PC-3 (cell line): ENCODE data around the gene KLHL12. TPM values are rescaled to one million over a fixed set of nuclear protein-coding genes. Genes with fewer than 3 reads are reported as not detected.

Experiments used
- ATAC-seq: fragments of 200-7000 bp; cut with Tn5 transposase; 2 replicates; pipeline ENCODE4 v1.9.1; 2020; ENCODE audit warnings: mild to moderate bottlenecking, moderate library complexity
- BruUV-seq: library from RNA; stranded (reverse); fragments of 400-500 nt; replicated peaks from 2 replicates; lab custom pipeline; 2021; lab: Mats Ljungman, UMichigan
- CTCF ChIA-PET: fragments of 300-600 bp; sonication (Branson Sonifier 250); formaldehyde crosslinking; loops from one replicate; lab custom pipeline; 2022; ENCODE audit warnings: antibody characterized with exemption; lab: Charles Lee
- POLR2A ChIA-PET: fragments of 300-600 bp; sonication (Branson Sonifier 250); formaldehyde crosslinking; loops from one replicate; lab custom pipeline; 2022; ENCODE audit warnings: antibody characterized with exemption; ENCODE audit not compliant: unreplicated experiment; lab: Charles Lee
- DNase-seq: peaks from one replicate; pipeline ENCODE4 v3.0.0-alpha.2; 2015
- H2AFZ ChIP-seq: fragments of 300-600 bp; sonication (generic); 2 replicates; pipeline ENCODE4 v1.6.0; 2016; ENCODE audit warnings: antibody characterized with exemption, low read length
- H3F3A ChIP-seq: fragments of 300-600 bp; sonication (generic); one replicate; pipeline ENCODE4 v1.6.0; 2017; ENCODE audit warnings: antibody characterized with exemption, low read length, control low read depth, mild to moderate bottlenecking; ENCODE audit not compliant: unreplicated experiment
- H3K27ac ChIP-seq: fragments of 300-600 bp; sonication (generic); 2 replicates; pipeline ENCODE4 v1.5.1; 2016; ENCODE audit warnings: mild to moderate bottlenecking, low read length
- H3K27me3 ChIP-seq: fragments of 300-600 bp; sonication (generic); 2 replicates; pipeline ENCODE4 v1.6.1; 2016; ENCODE audit warnings: low read length, mixed read lengths
- H3K36me3 ChIP-seq: fragments of 300-600 bp; sonication (generic); 2 replicates; pipeline ENCODE4 v1.6.1; 2016; ENCODE audit warnings: low read depth, mixed run types, low read length, mixed read lengths
- H3K4me1 ChIP-seq: fragments of 300-600 bp; sonication (generic); 2 replicates; pipeline ENCODE4 v1.5.1; 2016; ENCODE audit warnings: low read length; ENCODE audit not compliant: insufficient read depth
- H3K4me2 ChIP-seq: fragments of 300-600 bp; sonication (generic); 2 replicates; pipeline ENCODE4 v1.6.0; 2016; ENCODE audit warnings: low read length
- H3K4me3 ChIP-seq: fragments of 300-600 bp; sonication (generic); 2 replicates; pipeline ENCODE4 v1.5.1; 2016; ENCODE audit warnings: mild to moderate bottlenecking, low read length, mixed read lengths
- H3K79me2 ChIP-seq: fragments of 300-600 bp; sonication (generic); 2 replicates; pipeline ENCODE4 v1.6.1; 2017; ENCODE audit warnings: low read length, mixed read lengths
- H3K9ac ChIP-seq: fragments of 300-600 bp; sonication (generic); 2 replicates; pipeline ENCODE4 v1.6.0; 2016; ENCODE audit warnings: mild to moderate bottlenecking, low read length
- H3K9me2 ChIP-seq: fragments of 300-600 bp; sonication (generic); replicated peaks from 2 replicates; pipeline ENCODE4 v1.6.1; 2016; ENCODE audit warnings: mixed run types, low read length, mixed read lengths
- H3K9me3 ChIP-seq: fragments of 300-600 bp; sonication (generic); 2 replicates; pipeline ENCODE4 v1.6.1; 2016; ENCODE audit warnings: low read length, mixed read lengths
- H4K20me1 ChIP-seq: fragments of 300-600 bp; sonication (generic); 2 replicates; pipeline ENCODE4 v1.6.1; 2016; ENCODE audit warnings: low read length, mixed read lengths
- CTCF ChIP-seq: fragments of 300-600 bp; sonication (generic); conservative IDR thresholded peaks from 2 replicates; pipeline ENCODE4 v1.5.1; 2017; ENCODE audit warnings: antibody characterized with exemption, low read depth, mild to moderate bottlenecking, low read length
- EZH2 ChIP-seq: fragments of 300-600 bp; sonication (generic); IDR thresholded peaks from one replicate; pipeline ENCODE4 v1.6.1; 2017; ENCODE audit warnings: antibody characterized with exemption, mild to moderate bottlenecking, low read length; ENCODE audit not compliant: unreplicated experiment
- EZH2phosphoT487 ChIP-seq: fragments of 300-600 bp; sonication (generic); IDR thresholded peaks from 2 replicates; pipeline ENCODE4 v1.6.1; 2018; ENCODE audit warnings: mild to moderate bottlenecking, antibody characterized with exemption, low read length, borderline replicate concordance
- intact Hi-C: fragments of 100-400 bp; cut with micrococcal nuclease; formaldehyde crosslinking; loops from 2 replicates; pipeline ENCODE4 v1.9.0; 2023
- total RNA-seq: library from RNA; depleted of rRNA; stranded (reverse); fragments of >200 nt; gene quantifications from 2 replicates; pipeline ENCODE4 v1.2.3, GENCODE V29; 2014

KLHL12 gene
- total RNA-seq, 1 experiment from 2014 or later = 25.2 TPM

GRCh38 chr1:202951437-202951836 is 24.4 kb upstream of the KLHL12 start:
- ChIA-PET CTCF (no interaction called here), POLR2A (interaction anchor here (0.5 kb wide), 1 partner anchor 741 kb away, joined by 3 read pairs; no protein-coding TSS in a partner anchor)
- Histone ChIP-seq H3K4me2 (no peak overlapping the region), H3K27me3 (no peaks in the 10 kb centered on the region), H3K4me1 (peaks cover 35% of the 10 kb centered on the region), H3K9ac (no peak overlapping the region), H3F3A (no peaks in the 10 kb centered on the region), H3K9me3 (no peaks in the 10 kb centered on the region), H3K9me2 (no peaks in the 10 kb centered on the region), H3K79me2 (peaks cover 59% of the 10 kb centered on the region), H4K20me1 (peaks cover 27% of the 10 kb centered on the region), H3K4me3 (no peak overlapping the region), H3K36me3 (peaks cover 20% of the 10 kb centered on the region; the same call in 1 of the 2 replicates), H2AFZ (no peak overlapping the region), H3K27ac (no peak overlapping the region)
- intact Hi-C loops = no loop called here
- no peak for ATAC-seq
- BruUV-seq = no TSS peak
- no peak for DNase-seq
- no peak for TF ChIP-seq EZH2phosphoT487
- TF ChIP-seq CTCF = no peak
- TF ChIP-seq EZH2 = no peak

GRCh38 chr1:202945483-202945882 is 18.4 kb upstream of the KLHL12 start:
- ChIA-PET CTCF (no interaction called here), POLR2A (no interaction called here)
- Histone ChIP-seq H3K4me2 (no peak overlapping the region), H3K27ac (no peak overlapping the region), H3K9me3 (no peaks in the 10 kb centered on the region), H2AFZ (no peak overlapping the region), H3K9me2 (no peaks in the 10 kb centered on the region), H4K20me1 (no peaks in the 10 kb centered on the region), H3K36me3 (peaks cover 68% of the 10 kb centered on the region), H3K79me2 (no peaks in the 10 kb centered on the region), H3K4me1 (no peaks in the 10 kb centered on the region), H3K27me3 (no peaks in the 10 kb centered on the region), H3K9ac (no peak overlapping the region), H3K4me3 (no peak overlapping the region), H3F3A (no peaks in the 10 kb centered on the region)
- no peak for ATAC-seq
- intact Hi-C loops = no loop called here
- no peak for DNase-seq
- BruUV-seq = no TSS peak
- TF ChIP-seq EZH2 (no peak), CTCF (no peak), EZH2phosphoT487 (no peak)

- no peak overlapping the region for H3K27ac ChIP-seq
- no TSS peak for BruUV-seq
- H3K4me1 ChIP-seq = no peaks in the 10 kb centered on the region
- H3K36me3 ChIP-seq = peaks cover 68% of the 10 kb centered on the region
- no peaks in the 10 kb centered on the region for H3K9me3 ChIP-seq
- ATAC-seq = no peak
- H3K4me2 ChIP-seq = no peak overlapping the region
- H3K9ac ChIP-seq = no peak overlapping the region
- H3K4me3 ChIP-seq = no peak overlapping the region
- DNase-seq = no peak
- ChIA-PET POLR2A (no interaction called here), CTCF (no interaction called here)
- no peaks in the 10 kb centered on the region for H3K79me2 ChIP-seq
- no peaks in the 10 kb centered on the region for H3K27me3 ChIP-seq
- TF ChIP-seq EZH2phosphoT487 = no peak
- TF ChIP-seq EZH2 = no peak
- no peak for TF ChIP-seq CTCF
- H3F3A ChIP-seq = no peaks in the 10 kb centered on the region
- H3K9me2 ChIP-seq = no peaks in the 10 kb centered on the region
- no peak overlapping the region for H2AFZ ChIP-seq
- H4K20me1 ChIP-seq = no peaks in the 10 kb centered on the region
- intact Hi-C loops = no loop called here
These were observed 17.4 kb upstream of the KLHL12 start for GRCh38 chr1:202944438-202944921.
